Activated naive CD4-positive, alpha-beta T cell treated with anti-CD3 and anti-CD28 coated beads, Interleukin-2, amount 50 U/mL, for 72 hours (primary cell): Measurements from ENCODE around the gene SIT1. TPM values are rescaled to one million over a fixed set of nuclear protein-coding genes. Genes with fewer than 3 reads are reported as not detected.
A peak's percentile ranks its signal among the peaks of the same experiment; 100 is the strongest.
"Not testable (repeated sequence)": the region's sequence is repeated elsewhere in the genome, so short reads cannot be mapped to it uniquely, and the experiment has no call there.

Experiments used
- ATAC-seq, 2 donors: fragments of 150-1000 bp; cut with Tn5 transposase; 2 replicates each; pipeline ENCODE4 v1.10.0; 2021; ENCODE audit warnings: mild to moderate bottlenecking in 2 of 2, moderate library complexity in 2 of 2
- DNase-seq, 2 donors: peaks; one replicate each; pipeline ENCODE4 v3.0.0; 2021 to 2022; ENCODE audit warnings: low spot score in 2 of 2
- H3K27ac Mint-ChIP-seq, 2 donors: one replicate each; pipeline ENCODE4 v1.8.0; 2022; ENCODE audit warnings: mild to moderate bottlenecking in 2 of 2, mixed read lengths in 2 of 2
- H3K36me3 Mint-ChIP-seq, 2 donors: one replicate each; pipeline ENCODE4 v1.8.0; 2022; ENCODE audit warnings: mixed read lengths in 2 of 2
- H3K9me3 Mint-ChIP-seq, 2 donors: one replicate each; pipeline ENCODE4 v1.8.0; 2022; ENCODE audit warnings: mixed read lengths in 2 of 2
- total RNA-seq, 2 donors: library from RNA; stranded (reverse); gene quantifications; one replicate each; pipeline ENCODE4 v1.2.3, GENCODE V29; 2022

Gene SIT1
- total RNA-seq, 2 donors from 2014 or later, result 67.8 to 122 TPM

DNA sequence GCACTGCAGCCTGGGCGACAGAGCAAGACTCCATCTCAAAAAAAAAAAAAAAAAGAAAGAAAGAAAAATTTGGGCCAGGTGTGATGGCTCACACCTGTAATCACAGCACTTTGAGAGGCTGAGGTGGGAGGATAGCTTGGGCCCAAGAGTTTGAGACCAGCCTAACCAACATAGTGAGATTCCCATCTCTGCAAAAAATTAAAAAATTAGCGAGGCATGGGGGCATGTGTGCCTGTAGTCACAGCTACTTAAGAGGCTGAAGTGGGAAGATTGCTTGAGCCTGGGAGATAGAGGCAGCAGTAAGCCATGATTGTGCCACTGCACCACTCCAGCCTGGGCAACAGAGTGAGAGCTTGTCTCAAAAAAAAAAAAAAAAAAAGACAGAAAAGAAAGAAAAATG, 2.9 kb upstream of the SIT1 start:
- Mint-ChIP-seq H3K36me3 (peaks cover 9 to 18% of the 10 kb centered on the region in 2 donors), H3K27ac (no peak overlapping the region), H3K9me3 (no peaks in the 10 kb centered on the region)
- DNase-seq, result no peak
- ATAC-seq, result no peak

DNA sequence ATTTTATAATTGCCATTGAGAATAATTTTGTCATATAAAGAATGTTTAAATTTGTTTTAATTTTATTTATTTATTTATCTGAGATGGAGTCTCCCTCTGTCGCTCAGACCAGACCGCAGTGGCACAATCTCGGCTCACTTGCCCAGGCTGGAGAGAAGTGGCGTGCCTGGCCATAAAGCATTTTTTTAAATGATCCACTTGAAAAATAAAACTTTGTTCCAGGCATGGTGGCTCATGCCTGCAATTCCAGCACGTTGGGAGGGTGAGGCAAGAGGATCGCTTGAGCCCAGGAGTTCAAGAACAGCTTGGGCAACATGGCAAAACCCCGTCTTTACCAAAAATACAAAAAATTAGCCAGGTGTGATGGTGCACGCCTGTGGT, 2.1 kb upstream of the SIT1 start:
- no peak for DNase-seq
- no peak for ATAC-seq
- H3K36me3 Mint-ChIP-seq, result peaks cover 9 to 20% of the 10 kb centered on the region in 2 donors
- no peaks in the 10 kb centered on the region for H3K9me3 Mint-ChIP-seq
- no peak overlapping the region for H3K27ac Mint-ChIP-seq

DNA sequence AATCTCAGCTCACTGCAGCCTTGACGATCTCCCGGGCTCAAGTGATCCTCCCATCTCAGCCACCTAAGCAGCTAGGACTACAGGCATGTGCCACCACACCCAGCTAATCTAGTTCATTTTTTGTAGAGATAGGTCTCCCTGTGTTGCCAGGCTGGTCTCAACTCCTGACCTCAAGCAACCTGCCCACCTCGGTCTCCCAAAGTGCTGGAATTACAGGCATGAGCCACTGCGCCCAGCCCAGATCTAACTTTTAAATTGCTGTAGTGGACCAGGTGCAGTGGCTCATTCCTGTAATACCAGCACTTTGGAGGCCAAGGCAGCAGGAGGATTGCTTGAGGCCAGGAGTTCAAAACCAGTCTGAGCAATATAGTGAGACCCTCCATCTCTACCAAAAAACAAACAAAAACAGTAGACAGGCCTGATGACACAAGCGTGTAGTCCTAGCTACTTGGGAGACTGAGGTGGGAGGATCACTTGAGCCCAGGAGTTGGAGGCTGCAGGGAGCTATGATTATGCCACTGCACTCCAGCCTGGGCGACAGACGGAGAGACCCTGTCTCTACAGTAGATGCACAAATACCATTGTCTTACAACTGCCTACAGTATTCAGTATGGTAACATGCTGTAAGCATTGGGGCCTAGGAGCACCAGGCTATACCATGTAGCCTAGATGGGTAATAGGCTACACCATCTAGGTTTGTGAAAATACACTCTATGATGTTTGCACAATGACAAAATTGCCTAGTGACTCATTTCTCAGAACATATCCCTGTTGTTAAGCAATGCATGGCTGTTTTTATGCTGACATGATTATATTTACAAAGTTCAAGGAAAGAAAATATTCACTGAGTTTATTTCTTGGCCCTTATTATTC, 1.5 kb upstream of the SIT1 start:
- DNase-seq (no peak), ATAC-seq (peak in 1 of 2 donors; percentile 42)
- Mint-ChIP-seq H3K36me3 (peaks cover 9 to 20% of the 10 kb centered on the region in 2 donors), H3K27ac (peak overlapping the region; percentile 81 to 87), H3K9me3 (no peaks in the 10 kb centered on the region)

DNA sequence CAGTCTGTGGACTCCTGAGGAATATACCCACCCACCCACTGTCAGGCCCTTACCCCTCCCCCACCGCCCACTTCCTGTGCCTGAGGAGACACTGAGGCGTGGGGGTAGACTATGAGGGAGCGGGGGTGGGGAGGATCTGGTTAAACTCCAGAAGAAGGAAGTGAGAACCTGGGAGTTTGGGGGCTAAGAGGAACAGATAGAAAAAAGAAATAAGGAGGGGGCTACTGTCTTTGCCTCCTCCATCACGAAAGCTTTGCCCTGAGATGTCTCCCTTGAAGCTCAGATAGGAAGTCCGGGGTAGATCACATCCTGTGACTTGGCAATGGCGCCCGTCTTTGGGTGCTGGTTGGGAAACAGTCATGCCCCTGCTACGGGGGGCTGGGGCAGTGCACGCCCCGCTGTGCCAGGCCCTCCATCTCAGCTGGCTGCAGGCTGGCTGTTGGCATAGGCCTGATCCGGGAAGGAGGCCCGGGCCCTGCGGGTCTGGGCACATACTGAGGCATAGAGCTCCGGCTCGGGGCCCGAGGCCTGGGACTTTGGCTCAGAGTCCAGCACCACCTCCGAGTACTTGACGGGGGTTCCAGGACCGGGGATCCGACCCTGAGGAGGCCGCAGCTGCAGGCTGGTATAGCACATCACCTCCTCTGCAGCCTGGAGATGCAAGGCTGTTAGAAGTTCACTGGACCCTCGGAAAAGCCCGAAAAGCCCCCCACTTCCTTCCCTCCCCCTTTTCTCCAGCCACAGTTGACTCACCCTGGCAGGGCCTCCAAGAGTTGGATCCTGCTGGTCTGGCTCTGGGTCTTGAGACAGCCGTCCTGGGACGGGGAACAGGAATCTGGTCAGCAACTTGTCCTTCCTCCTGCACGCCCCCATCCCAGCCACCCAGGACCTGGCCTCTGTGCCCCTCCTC, 1.0 kb downstream of the SIT1 start:
- Mint-ChIP-seq H3K36me3 (peaks cover 9 to 29% of the 10 kb centered on the region in 2 donors), H3K9me3 (no peaks in the 10 kb centered on the region), H3K27ac (peak overlapping the region; percentile 55 to 87)
- ATAC-seq, result peak in 1 of 2 donors; percentile 14
- DNase-seq, result peak in 1 of 2 donors; percentile 40

DNA sequence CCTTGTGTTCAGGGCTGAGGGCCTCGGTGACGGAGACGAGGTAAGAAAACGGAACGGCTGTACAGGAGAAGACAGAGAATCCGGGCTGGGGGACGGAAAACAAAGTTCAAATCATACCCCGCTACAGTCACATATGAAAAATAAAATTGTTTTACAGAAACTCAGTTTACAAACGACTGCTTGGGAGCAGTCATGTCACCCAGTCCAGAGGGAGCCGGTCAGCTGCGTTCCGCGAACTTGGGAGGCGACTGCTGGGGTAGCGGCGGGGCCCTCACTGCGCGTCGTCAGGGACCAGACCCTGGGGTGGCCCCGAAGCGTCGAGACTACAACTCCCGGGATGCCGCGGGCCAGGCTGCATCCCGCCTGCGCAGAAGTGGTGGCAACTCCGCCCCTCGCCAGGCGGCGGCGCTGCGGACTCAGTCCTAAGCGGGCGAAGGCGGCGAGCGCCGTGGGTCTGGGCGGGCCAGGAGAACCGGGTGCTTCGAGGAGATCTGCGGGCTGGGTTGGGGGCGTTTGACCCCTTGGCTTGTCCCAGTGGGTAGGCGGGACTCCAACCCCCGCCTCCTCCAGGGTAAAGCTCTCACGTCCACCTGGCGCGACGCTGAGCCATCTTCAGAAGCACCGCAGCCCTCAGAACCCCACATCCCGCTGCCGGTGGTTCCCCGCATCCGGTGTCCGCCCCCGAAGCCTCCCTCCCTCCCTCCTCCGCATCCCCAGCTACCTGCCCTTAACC, 4.0 kb downstream of the SIT1 start:
- H3K27ac Mint-ChIP-seq, result peak overlapping the region; percentile 85 to 97
- peak; percentile 87 to 91 for ATAC-seq

DNA sequence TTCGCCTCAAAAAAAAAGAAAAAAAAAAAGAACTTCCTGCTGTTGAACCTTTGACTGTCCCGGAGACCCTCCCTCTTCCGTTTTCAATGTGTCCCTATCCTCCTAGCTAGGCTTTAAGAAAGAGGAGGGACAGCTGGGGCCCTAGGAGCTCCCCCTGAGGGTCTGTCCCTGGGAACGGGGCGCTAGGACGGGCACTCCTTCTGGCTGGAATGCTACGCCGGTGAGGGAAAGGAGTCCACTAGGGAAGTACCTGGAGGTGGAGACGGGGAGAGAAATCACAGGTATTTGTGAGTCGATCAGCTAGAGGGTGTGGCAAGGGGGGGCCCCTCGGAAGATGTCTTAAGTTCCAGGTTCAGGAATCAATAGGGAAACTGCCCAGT, 4.6 kb downstream of the SIT1 start:
- peak; percentile 5 to 23 for ATAC-seq
- Mint-ChIP-seq H3K27ac (peak overlapping the region; percentile 85 to 97), H3K9me3 (no peaks in the 10 kb centered on the region), H3K36me3 (peaks cover 9 to 47% of the 10 kb centered on the region in 2 donors)
- no peak for DNase-seq

More for the DNA sequence above, 4.0 kb downstream of the SIT1 start:
- Mint-ChIP-seq H3K9me3 (no peaks in the 10 kb centered on the region), H3K36me3 (peaks cover 9 to 42% of the 10 kb centered on the region in 2 donors)
- DNase-seq, result peak; percentile 92 to 98

DNA sequence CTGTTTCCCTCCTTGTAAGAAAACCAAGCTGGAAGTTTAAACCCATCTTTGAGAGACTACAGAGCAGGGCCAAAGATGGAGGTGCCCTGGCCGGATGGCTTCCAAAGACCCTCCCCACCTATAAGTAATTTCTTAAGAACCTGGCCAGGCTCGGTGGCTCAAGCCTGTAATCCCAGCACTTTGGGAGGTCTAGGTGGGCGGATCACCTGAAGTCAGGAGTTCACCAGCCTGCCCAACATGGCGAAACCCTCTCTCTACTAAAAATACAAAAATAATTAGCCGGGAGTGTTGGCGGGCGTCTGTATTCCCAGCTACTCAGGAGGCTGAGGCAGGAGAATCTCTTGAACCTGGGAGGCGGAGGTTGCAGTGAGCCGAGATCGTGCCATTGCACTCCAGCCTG, 5.0 kb downstream of the SIT1 start:
- not testable (repeated sequence) for ATAC-seq, DNase-seq, H3K9me3 Mint-ChIP-seq
- H3K27ac Mint-ChIP-seq, result peak overlapping the region; percentile 85 to 97
- peaks cover 9 to 51% of the 10 kb centered on the region in 2 donors for H3K36me3 Mint-ChIP-seq

DNA sequence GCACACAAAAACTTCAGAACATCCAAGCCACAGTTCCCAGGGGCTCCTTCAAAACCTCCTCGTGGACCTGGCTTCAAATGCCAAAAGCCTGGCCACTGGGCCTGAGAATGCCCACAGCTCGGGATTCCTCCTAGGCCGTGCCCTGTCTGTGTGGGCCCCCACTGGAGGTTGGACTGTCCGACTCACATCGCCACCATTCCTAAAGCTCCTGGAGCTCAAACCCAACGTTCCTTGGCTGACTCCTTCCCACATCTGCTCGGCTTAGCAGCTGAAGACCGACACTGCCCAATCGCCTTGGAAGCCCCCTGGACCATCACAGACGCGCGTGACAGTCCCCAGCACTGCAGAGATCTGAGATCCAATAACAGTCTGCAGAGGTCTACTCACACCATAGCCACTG, 7.7 kb downstream of the SIT1 start:
- DNase-seq (no peak), ATAC-seq (no peak)
- H3K36me3 Mint-ChIP-seq, result peaks cover 0 to 42% of the 10 kb centered on the region in 2 donors
- peaks cover 4 to 5% of the 10 kb centered on the region in 2 donors for H3K9me3 Mint-ChIP-seq
- H3K27ac Mint-ChIP-seq, result no peak overlapping the region

DNA sequence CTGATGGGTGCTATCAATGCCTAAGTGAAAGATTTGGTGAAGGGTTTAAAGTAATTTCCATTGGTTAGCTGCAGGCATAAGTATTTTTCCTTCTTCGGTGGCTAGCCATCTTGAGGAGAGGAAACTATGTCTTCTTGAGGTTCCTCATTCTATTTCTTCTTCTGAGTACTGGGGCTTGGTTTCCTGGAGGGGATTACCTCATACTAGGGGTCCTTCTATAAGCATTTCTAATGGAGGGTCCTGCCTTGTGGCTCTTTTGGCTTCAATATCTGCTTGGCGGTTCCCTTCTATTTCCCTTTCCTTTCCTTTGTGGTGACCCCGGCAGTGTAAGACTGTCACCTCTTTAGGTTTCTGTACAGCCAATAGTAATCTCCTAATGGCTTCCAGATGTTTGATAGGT, 9.3 kb downstream of the SIT1 start:
- H3K36me3 Mint-ChIP-seq, result peaks cover 0 to 51% of the 10 kb centered on the region in 2 donors
- ATAC-seq, H3K27ac Mint-ChIP-seq, DNase-seq: not testable (repeated sequence)
- H3K9me3 Mint-ChIP-seq, result peaks cover 4 to 16% of the 10 kb centered on the region in 2 donors

DNA sequence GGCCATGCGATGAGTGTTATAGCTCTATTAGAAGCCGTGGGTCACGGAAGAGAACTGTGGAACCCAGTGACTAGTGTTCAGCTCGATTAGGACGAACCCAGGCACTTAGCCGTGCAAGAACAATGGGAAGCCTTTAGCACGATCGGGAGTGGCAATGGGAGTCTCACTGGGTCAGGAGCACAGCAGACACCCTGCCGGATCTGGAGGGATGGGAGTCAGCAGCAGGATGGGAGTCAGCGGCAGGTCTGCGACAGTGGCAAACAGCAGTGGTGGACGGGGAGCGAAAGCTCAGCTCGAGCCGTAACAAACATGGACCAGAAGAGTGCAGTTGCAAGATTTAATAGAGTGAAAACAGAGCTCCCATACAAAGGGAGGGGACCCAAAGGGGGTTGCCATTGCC, 10.3 kb downstream of the SIT1 start:
- Mint-ChIP-seq H3K36me3 (peaks cover 0 to 45% of the 10 kb centered on the region in 2 donors), H3K27ac (peak overlapping the region in 1 of 2 donors; percentile 1), H3K9me3 (peaks cover 4 to 16% of the 10 kb centered on the region in 2 donors)
- not testable (repeated sequence) for ATAC-seq, DNase-seq

DNA sequence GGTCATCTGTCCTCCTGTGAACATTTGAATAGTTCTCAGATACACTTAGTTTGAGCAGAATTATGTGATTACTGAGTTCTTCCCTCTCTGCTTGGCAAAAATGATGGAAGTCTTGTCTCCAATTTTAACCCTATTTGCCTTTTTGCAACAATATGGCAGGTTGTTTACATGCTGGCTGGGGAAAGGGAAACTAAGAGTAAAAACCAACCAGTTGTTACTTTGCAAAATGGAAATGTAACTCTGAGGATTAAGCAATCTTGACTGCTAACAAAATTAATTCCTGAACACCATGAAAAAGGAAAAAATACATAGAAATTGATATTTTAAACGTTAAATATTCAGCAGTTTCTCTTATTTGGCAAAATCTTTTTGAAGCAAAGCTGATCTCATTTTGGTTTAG, 11.1 kb downstream of the SIT1 start:
- Mint-ChIP-seq H3K36me3 (peaks cover 0 to 43% of the 10 kb centered on the region in 2 donors), H3K27ac (peak overlapping the region; percentile 83 to 85), H3K9me3 (peaks cover 4 to 16% of the 10 kb centered on the region in 2 donors)
- no peak for DNase-seq
- peak in 1 of 2 donors; percentile 11 for ATAC-seq

DNA sequence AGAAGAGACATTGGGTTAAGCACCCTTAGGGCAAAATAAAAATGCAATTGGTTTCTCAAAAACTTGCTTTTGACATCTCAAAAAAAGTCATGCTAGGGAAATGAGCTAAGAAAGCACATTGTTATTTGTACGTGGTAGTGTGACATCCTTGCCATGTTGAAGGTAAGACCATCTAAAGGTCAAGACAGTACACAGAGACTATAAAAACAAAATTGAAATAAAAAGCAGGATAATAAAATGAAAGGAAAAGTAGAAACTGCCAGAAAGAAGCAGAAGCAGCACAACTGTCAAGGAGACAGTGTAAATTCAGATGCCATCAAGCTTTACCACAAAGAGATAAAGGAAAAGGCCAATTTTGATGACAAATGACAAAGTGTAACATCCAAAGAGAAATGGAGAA, 11.5 kb downstream of the SIT1 start:
- Mint-ChIP-seq H3K9me3 (peaks cover 4 to 16% of the 10 kb centered on the region in 2 donors), H3K27ac (peak overlapping the region; percentile 83 to 85), H3K36me3 (peaks cover 0 to 39% of the 10 kb centered on the region in 2 donors)
- peak in 1 of 2 donors; percentile 79 for ATAC-seq
- not testable (repeated sequence) for DNase-seq

DNA sequence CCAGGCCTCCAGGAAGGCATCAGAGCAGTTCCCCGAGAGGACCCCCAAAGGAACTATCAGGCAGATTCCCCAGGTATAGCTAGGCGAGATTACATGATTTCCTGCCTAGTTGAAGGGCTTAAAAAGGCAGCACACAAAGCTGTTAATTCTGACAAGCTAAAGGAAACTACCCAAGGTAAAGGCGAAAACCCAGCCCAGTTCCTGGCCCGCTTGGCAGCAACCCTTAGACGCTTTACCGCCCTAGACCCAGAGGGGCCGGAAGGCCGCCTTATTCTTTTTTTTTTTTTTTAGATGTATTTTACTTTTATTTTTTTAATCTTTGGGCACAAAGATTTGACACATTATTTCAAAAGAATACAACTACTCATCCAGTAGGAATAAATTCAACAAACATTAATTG, 12.0 kb downstream of the SIT1 start:
- peak in 1 of 2 donors; percentile 47 for ATAC-seq
- H3K9me3 Mint-ChIP-seq, result peaks cover 4 to 16% of the 10 kb centered on the region in 2 donors
- peak overlapping the region; percentile 32 to 85 for H3K27ac Mint-ChIP-seq
- peaks cover 0 to 39% of the 10 kb centered on the region in 2 donors for H3K36me3 Mint-ChIP-seq
- not testable (repeated sequence) for DNase-seq

DNA sequence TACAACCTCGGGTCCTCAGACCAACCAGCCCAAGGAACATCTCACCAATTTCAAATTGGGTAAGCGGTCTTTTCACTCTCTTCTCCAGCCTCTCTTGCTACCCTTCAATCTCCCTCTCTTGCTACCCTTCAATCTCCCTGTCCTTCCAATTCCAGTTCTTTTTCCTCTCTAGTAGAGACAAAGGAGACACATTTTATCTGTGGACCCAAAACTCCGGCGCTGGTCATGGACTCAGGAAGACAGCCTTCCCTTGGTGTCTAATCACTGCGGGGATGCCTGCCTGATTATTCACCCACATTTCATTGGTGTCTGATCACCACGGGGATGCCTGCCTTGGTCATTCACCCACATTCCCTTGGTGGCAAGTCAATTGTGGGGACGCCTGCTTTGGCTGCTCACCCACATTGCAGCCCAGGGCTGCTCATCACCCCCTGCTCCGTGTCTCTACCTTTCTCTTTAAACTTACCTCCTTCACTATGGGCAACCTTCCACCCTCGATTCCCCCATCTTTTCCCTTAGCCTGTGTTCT, 13.2 kb downstream of the SIT1 start:
- peaks cover 0 to 32% of the 10 kb centered on the region in 2 donors for H3K36me3 Mint-ChIP-seq
- not testable (repeated sequence) for ATAC-seq, DNase-seq
- peaks cover 4 to 16% of the 10 kb centered on the region in 2 donors for H3K9me3 Mint-ChIP-seq
- peak overlapping the region in 1 of 2 donors; percentile 26 for H3K27ac Mint-ChIP-seq

DNA sequence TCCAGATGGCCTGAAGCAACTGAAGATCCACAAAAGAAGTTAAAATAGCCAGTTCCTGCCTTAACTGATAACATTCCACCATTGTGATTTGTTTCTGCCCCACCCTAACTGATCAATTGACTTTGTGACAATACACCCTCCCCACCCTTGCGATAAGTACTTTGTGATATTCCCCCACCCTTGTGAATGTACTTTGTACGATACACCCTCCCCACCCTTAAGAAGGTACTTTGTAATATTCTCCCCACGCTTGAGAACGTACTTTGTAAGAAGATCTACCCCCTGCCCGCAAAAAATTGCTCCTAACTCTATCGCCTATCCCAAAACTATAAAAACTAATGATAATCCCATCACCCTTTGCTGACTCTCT, 13.9 kb downstream of the SIT1 start:
- DNase-seq, H3K27ac Mint-ChIP-seq, ATAC-seq: not testable (repeated sequence)
- H3K36me3 Mint-ChIP-seq, result peaks cover 0 to 32% of the 10 kb centered on the region in 2 donors
- H3K9me3 Mint-ChIP-seq, result peaks cover 4 to 16% of the 10 kb centered on the region in 2 donors
